Heart right ventricle (tissue), 16 donors: Measurements from ENCODE around the gene WWOX. TPM values are rescaled to one million over a fixed set of nuclear protein-coding genes. Genes with fewer than 3 reads are reported as not detected.
"Not testable (repeated sequence)": the region's sequence is repeated elsewhere in the genome, so short reads cannot be mapped to it uniquely, and the experiment has no call there.

Source experiments
- ATAC-seq, 8 donors: fragments of 200-7000 bp; cut with Tn5 transposase; one replicate each; pipeline ENCODE4 v1.9.1; 2020; ENCODE audit warnings: mild to moderate bottlenecking in 8 of 8, moderate library complexity in 8 of 8, moderate number of reproducible peaks in 1 of 8
- DNase-seq, 2 donors: peaks; one replicate each; pipeline ENCODE4 v3.0.0-alpha.2; 2020
- H3K27ac ChIP-seq, 10 donors: fragments of 200-600 bp; sonication (generic) in 2 of 10; one replicate each; pipeline versions ENCODE4 v1.5.0 to v1.8.0; 2020 to 2022; ENCODE audit warnings: mild to moderate bottlenecking in 3 of 10
- H3K27me3 ChIP-seq, 7 donors: fragments of 200-600 bp; one replicate each; pipeline ENCODE4 v1.8.0; 2021 to 2022; ENCODE audit warnings: mild to moderate bottlenecking in 2 of 7
- H3K36me3 ChIP-seq, 9 donors: fragments of 200-600 bp; sonication (generic) in 1 of 9; one replicate each; pipeline versions ENCODE4 v1.5.0 to v1.8.0; 2020 to 2022; ENCODE audit warnings: mild to moderate bottlenecking in 2 of 9
- H3K4me1 ChIP-seq, 9 donors: fragments of 200-600 bp; sonication (generic) in 1 of 9; one replicate each; pipeline versions ENCODE4 v1.5.0 to v1.8.0; 2020 to 2022; ENCODE audit warnings: mild to moderate bottlenecking in 4 of 9
- H3K4me3 ChIP-seq, 10 donors: fragments of 200-600 bp; sonication (generic) in 2 of 10; one replicate each; pipeline versions ENCODE4 v1.5.0 to v1.8.0; 2020 to 2022; ENCODE audit warnings: mild to moderate bottlenecking in 7 of 10, moderate library complexity in 2 of 10
- H3K9me3 ChIP-seq, 11 donors: fragments of 200-600 bp in 10 of 11; sonication (generic) in 2 of 11; one replicate each; pipeline versions ENCODE4 v1.5.0 to v1.8.0; 2013 to 2022; ENCODE audit warnings: mild to moderate bottlenecking in 2 of 11, control low read depth in 1 of 11, moderate library complexity in 1 of 11
- CTCF ChIP-seq, 9 donors: fragments of 200-600 bp; sonication (generic) in 2 of 9; IDR thresholded peaks; one replicate each; pipeline versions ENCODE4 v1.5.0 to v1.8.0; 2021 to 2022; ENCODE audit warnings: antibody characterized with exemption in 9 of 9, mild to moderate bottlenecking in 5 of 9, moderate library complexity in 1 of 9
- WGBS, 2 donors: extraction: QIAGEN DNeasy Blood & Tissue Kit; methylation state at CpG; one replicate each; pipeline ENCODE4 v1.1.7; 2013; ENCODE audit warnings: inconsistent platforms in 1 of 2; 5-methylcytosine and 5-hydroxymethylcytosine counted together
- intact Hi-C, 10 donors: fragments of 100-400 bp; cut with DNase I; formaldehyde crosslinking; loops; one replicate each; pipeline versions ENCODE4 v1.11.1 to v1.14.2; 2022
- polyA plus RNA-seq, 2 donors: library from polyadenylated mRNA; stranded (reverse); fragments of 200-250 nt; gene quantifications; one replicate each; pipeline ENCODE4 v1.2.3, GENCODE V29; 2013
- total RNA-seq, 10 donors: library from RNA; stranded (reverse); fragmentation: NEBNext Ultra II Directional in 3 of 10; extraction: Animal tissue kit (Norgen Biotek cat#: 25700) in 3 of 10; gene quantifications; one replicate each; pipeline versions ENCODE4 v1.2.1 to v1.2.4, GENCODE V29; 2021 to 2023
- donor health status: Arrhythmogenic right ventricular cardiomyopathy.
- donor health status: ischemic (EF 13 %, LVEDD 7.1; RV severe dilation, severe dysfunction).
- donor health status: healthy with polysubstance abuse.
- donor health status: DM: no; HTN: yes; CAD: no.
- donor health status: DM: no; HTN: no; CAD: no.
- donor health status: ischemic (EF 25% LVEDD 6.9; RV normal size, moderate dysfunction).
- donor health status: ischemic (EF 25% LVEDD 5.7; RV mildly dilated, moderate dysfunction).
- donor health status: healthy.
- donor health status: DM: yes; HTN: yes; CAD: no.
- donor health status: Ischemic cardiomyopathy.
- donor health status: ischemic (EF 35%, LVEDD 5.7; RV mildly dilated, moderate dysfunction).
- donor health status: nonischemic (EF 11% LVEDD 7.7; RV severe dilation, severe dysfunction).
- donor health status: DM: yes; HTN: yes; CAD: no.
- donor health status: PGD.
- donor health status: ischemic (EF 29% LVEDD 5.4; RV normal size, mild dysfunction).
- donor health status: nonischemic (EF 23%, LVEDD 6.1; RV moderate dilation, normal function).

WWOX gene
- total and polyA plus RNA-seq, 12 donors = 4.9 to 15.0 (median 9.9) TPM

DNA sequence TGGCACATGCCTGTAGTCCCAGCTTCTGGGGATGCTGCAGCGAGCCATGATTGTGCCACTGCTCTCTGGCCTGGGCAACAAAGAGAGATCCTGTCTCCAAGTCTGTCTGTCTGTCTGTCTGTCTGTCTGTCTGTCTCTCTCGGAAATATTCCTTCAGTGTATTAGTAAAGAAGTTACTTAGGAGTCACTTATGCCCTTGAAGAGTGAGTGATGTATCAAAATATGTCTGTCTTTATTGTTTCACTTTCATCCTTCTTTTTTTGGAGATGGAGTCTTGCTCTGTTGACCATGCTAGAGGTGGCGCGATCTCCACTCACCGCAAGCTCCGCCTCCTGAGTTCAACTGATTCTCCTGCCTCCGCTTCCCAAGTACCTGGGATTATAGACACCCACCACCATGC lies 410.5 kb downstream of the WWOX start:
- WGBS, 2 donors = 97 to 99% methylated on average over 7 of the region's 7 CpGs
- DNase-seq = no peak
- no peaks in the 10 kb centered on the region for H3K27me3 ChIP-seq
- ATAC-seq = no peak
- intact Hi-C loops = loop anchor here in 6 of 10 donors (5.0 to 10.0 kb wide), 9 partner anchors 85 to 1955 kb away; partner anchors contain the start of gene MAF (in 1 of the 6)
- no peak overlapping the region for H3K27ac ChIP-seq
- no peak for TF ChIP-seq CTCF (IDR thresholded peaks at IDR 0.05)
- peaks cover 0 to 23% (median 9%) of the 10 kb centered on the region in 9 donors for H3K4me1 ChIP-seq
- H3K36me3 ChIP-seq = no peaks in the 10 kb centered on the region
- H3K9me3 ChIP-seq = no peaks in the 10 kb centered on the region
- no peak overlapping the region for H3K4me3 ChIP-seq

- TF ChIP-seq CTCF (IDR thresholded peaks at IDR 0.05) = no peak
- ATAC-seq = no peak
- no peaks in the 10 kb centered on the region for H3K9me3 ChIP-seq
- no peak overlapping the region for H3K27ac ChIP-seq
- no peaks in the 10 kb centered on the region for H3K27me3 ChIP-seq
- H3K4me1 ChIP-seq = peaks cover 0 to 17% (median 4%) of the 10 kb centered on the region in 9 donors
- DNase-seq = no peak
- H3K36me3 ChIP-seq = no peaks in the 10 kb centered on the region
- intact Hi-C loops = loop anchor here in 1 of 10 donors (10.0 kb wide), 2 partner anchors 84 to 164 kb away; no protein-coding TSS in a partner anchor
- no peak overlapping the region for H3K4me3 ChIP-seq
- 96 to 98% methylated on average over 4 of the region's 4 CpGs for WGBS, 2 donors
These were observed 411.0 kb downstream of the WWOX start for GRCh38 chr16:78510496-78510895.

DNA sequence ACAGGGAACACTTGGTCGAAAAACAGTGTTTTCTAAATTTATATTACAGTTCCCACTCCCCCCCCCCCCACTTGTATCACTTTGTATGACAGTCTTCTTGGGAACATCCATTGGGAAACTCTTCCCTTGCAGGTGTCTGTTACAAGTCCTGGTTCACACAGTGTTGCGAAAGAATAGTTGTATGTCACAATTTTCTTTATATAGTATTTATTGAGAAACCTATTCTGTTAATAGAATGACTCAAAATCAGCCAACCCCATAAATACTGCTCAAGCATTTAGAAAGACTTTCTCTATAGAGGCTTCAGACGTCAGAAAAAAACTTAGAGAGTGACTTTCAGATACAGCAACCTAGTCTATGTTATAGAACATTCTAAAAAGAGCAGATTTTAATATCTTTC lies 414.4 kb downstream of the WWOX start:
- H3K27ac ChIP-seq = no peak overlapping the region
- no peak overlapping the region for H3K4me3 ChIP-seq
- no peak for ATAC-seq
- H3K4me1 ChIP-seq = no peaks in the 10 kb centered on the region
- no peaks in the 10 kb centered on the region for H3K9me3 ChIP-seq
- 86% methylated on average over 3 of the region's 3 CpGs for whole genome bisulfite sequencing, 2 donors
- H3K27me3 ChIP-seq = no peaks in the 10 kb centered on the region
- no peak for TF ChIP-seq CTCF (IDR thresholded peaks at IDR 0.05)
- DNase-seq = no peak
- intact Hi-C loops = loop anchor here in 1 of 10 donors (10.0 kb wide), 2 partner anchors 81 to 161 kb away; no protein-coding TSS in a partner anchor
- no peaks in the 10 kb centered on the region for H3K36me3 ChIP-seq

- H3K9me3 ChIP-seq, H3K27ac ChIP-seq, ATAC-seq, H3K4me3 ChIP-seq, H3K4me1 ChIP-seq, H3K36me3 ChIP-seq, DNase-seq, H3K27me3 ChIP-seq: not testable (repeated sequence)
- intact Hi-C loops = loop anchor here in 1 of 10 donors (10.0 kb wide), 2 partner anchors 80 to 160 kb away; no protein-coding TSS in a partner anchor
- 96% methylated on average over 9 of the region's 9 CpGs for WGBS, 2 donors
These were observed 415.4 kb downstream of the WWOX start for GRCh38 chr16:78514888-78515287.

DNA sequence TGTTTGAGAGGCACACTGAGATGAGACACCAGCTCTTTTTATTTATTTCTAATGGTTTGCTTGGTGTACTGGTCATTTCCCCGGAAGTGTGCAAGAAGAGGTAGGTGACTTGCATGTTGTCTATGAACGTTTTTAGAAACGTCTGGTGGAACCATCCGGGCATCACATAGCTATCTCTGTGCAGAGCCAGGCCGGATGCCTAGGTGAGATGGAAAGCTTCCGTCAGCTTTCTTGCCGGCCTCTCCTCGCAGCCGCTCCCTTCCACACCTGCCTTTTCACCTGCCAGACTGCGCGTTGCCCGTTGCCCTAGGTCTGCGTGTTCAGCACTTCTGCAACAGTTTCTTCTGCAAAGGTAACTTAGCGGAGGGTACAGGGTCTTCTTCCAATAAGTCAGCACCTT lies 416.0 kb downstream of the WWOX start:
- DNase-seq (no peak), ATAC-seq (no peak)
- WGBS, 2 donors = 97% methylated on average over 14 of the region's 14 CpGs
- Histone ChIP-seq H3K9me3 (no peaks in the 10 kb centered on the region), H3K36me3 (no peaks in the 10 kb centered on the region), H3K4me3 (no peak overlapping the region), H3K27me3 (no peaks in the 10 kb centered on the region), H3K4me1 (no peaks in the 10 kb centered on the region), H3K27ac (no peak overlapping the region)
- intact Hi-C loops = loop anchor here in 1 of 10 donors (10.0 kb wide), 2 partner anchors 79 to 159 kb away; no protein-coding TSS in a partner anchor
- TF ChIP-seq CTCF (IDR thresholded peaks at IDR 0.05) = no peak
